ENCODE measurements around the gene GPA33.

- TF ChIP-seq CTCF (IDR thresholded peaks at IDR 0.05) (peak in 1 of 5 experiments; percentile 7), POLR2A (IDR thresholded peaks at IDR 0.05) (no peak), EP300 (IDR thresholded peaks at IDR 0.05) (no peak)
Observed at GRCh38 chr1:167060141-167061072, 29.8 kb downstream of the GPA33 start.
